Breast epithelium (tissue), 4 donors: Measurements from ENCODE around the gene SH3GL2. TPM values are rescaled to one million over a fixed set of nuclear protein-coding genes. Genes with fewer than 3 reads are reported as not detected.

Source experiments
- DNase-seq, 2 donors: peaks; one replicate each; pipeline ENCODE4 v3.0.0-alpha.2; 2019; ENCODE audit warnings: low spot score in 2 of 2
- H3K27ac ChIP-seq, 2 donors: fragments of 200-600 bp; sonication (generic) in 1 of 2; one replicate each; pipeline ENCODE4 v1.5.1; 2016 to 2019; ENCODE audit warnings: mild to moderate bottlenecking in 1 of 2
- H3K27me3 ChIP-seq, 2 donors: fragments of 200-600 bp; sonication (generic) in 1 of 2; one replicate each; pipeline versions ENCODE4 v1.5.1 to v1.6.0; 2017 to 2019; ENCODE audit warnings: control low read depth in 1 of 2, mild to moderate bottlenecking in 1 of 2
- H3K36me3 ChIP-seq: fragments of 200-600 bp; one replicate; pipeline ENCODE4 v1.5.1; 2019
- H3K4me1 ChIP-seq, 2 donors: fragments of 200-600 bp; sonication (generic); one replicate each; pipeline ENCODE4 v1.5.1; 2016 to 2019; ENCODE audit warnings: control low read depth in 1 of 2
- H3K4me3 ChIP-seq, 3 donors: fragments of 200-600 bp; sonication (generic); 1 replicate in 2 of 3; 2 replicates in 1 of 3; pipeline ENCODE4 v1.5.1; 2016 to 2019; ENCODE audit warnings: mild to moderate bottlenecking in 3 of 3, moderate library complexity in 2 of 3
- H3K9me3 ChIP-seq, 2 donors: fragments of 200-600 bp; sonication (generic) in 1 of 2; one replicate each; pipeline ENCODE4 v1.5.1; 2016 to 2019; ENCODE audit warnings: control low read depth in 1 of 2
- POLR2A ChIP-seq: fragments of 450-650 bp; IDR thresholded peaks from one replicate; pipeline ENCODE4 v1.6.1; 2016; ENCODE audit warnings: antibody characterized with exemption, mild to moderate bottlenecking, moderate library complexity
- POLR2AphosphoS5 ChIP-seq, 3 donors: sonication (generic); formaldehyde crosslinking; IDR thresholded peaks; one replicate each; pipeline ENCODE4 v1.6.1; 2017; ENCODE audit warnings: antibody characterized with exemption in 3 of 3
- intact Hi-C: fragments of 100-400 bp; cut with DNase I; formaldehyde crosslinking; loops from one replicate; pipeline ENCODE4 v1.15.1; 2023; ENCODE audit warnings: low total_unique reads
- total RNA-seq, 3 donors: library from RNA; depleted of rRNA; stranded (reverse); fragments of >200 nt; gene quantifications; one replicate each; pipeline ENCODE4 v1.1.0, GENCODE V29; 2016
- TF ChIP-seq, protein P1 (sequence below), 3 donors: fragments of 450-650 bp; IDR thresholded peaks; one replicate each; pipeline ENCODE4 v1.5.1; 2016 to 2017; ENCODE audit warnings: antibody characterized with exemption in 3 of 3, mild to moderate bottlenecking in 3 of 3, moderate library complexity in 3 of 3

The SH3GL2 gene
- total RNA-seq, 3 donors from 2014 or later: under 0.01 to 0.16 TPM; not detected in 1

DNA sequence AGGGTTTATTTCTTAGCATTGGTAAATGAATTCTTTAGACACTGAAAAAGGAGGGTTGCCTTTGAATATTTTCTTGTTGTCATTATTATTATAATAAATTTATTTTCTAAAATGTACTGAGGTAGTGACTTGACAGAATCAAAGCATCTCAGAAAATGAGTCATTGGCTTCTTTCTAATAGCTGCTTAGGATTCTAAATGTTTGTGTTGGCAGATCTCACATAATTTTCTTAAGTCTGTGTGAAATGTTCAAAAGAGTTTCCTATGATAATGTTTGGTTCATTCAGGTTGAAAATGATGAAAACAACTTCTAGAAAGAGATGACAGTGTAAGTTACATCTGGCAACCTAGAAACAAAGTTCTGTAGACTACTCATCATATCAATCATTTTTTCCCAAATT is 69.7 kb downstream of the SH3GL2 start:
- no peak overlapping the region for H3K4me3 ChIP-seq
- DNase-seq: no peak
- no peaks in the 10 kb centered on the region for H3K4me1 ChIP-seq
- no peak overlapping the region for H3K27ac ChIP-seq
- TF ChIP-seq POLR2A (no peak), POLR2AphosphoS5 (IDR thresholded peaks at IDR 0.05) (no peak)
- TF ChIP-seq, protein P1, sequence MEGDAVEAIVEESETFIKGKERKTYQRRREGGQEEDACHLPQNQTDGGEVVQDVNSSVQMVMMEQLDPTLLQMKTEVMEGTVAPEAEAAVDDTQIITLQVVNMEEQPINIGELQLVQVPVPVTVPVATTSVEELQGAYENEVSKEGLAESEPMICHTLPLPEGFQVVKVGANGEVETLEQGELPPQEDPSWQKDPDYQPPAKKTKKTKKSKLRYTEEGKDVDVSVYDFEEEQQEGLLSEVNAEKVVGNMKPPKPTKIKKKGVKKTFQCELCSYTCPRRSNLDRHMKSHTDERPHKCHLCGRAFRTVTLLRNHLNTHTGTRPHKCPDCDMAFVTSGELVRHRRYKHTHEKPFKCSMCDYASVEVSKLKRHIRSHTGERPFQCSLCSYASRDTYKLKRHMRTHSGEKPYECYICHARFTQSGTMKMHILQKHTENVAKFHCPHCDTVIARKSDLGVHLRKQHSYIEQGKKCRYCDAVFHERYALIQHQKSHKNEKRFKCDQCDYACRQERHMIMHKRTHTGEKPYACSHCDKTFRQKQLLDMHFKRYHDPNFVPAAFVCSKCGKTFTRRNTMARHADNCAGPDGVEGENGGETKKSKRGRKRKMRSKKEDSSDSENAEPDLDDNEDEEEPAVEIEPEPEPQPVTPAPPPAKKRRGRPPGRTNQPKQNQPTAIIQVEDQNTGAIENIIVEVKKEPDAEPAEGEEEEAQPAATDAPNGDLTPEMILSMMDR (IDR thresholded peaks at IDR 0.05): no peak
- H3K9me3 ChIP-seq: peaks cover 0 to 10% of the 10 kb centered on the region in 2 donors
- no peaks in the 10 kb centered on the region for H3K36me3 ChIP-seq
- no peaks in the 10 kb centered on the region for H3K27me3 ChIP-seq
- intact Hi-C loops: no loop called here

DNA sequence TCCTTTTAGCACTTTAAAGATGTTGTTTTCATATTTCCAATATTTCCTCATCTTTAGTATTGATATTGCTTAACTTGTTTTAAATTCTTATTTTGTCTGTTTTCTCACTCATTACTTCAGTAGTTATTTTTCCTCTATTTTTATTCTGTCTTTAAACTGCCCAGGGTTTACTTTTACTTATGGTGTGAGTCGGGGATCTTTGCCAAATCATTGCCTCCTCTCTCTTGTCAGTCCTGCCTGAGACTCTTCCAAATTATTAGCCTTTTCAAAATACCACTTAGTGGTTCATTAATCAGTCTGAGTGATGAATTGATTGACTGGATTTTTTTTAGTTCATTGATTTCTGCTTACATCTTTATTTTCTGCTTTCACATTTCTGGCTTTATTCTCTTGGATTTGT is 72.9 kb downstream of the SH3GL2 start:
- intact Hi-C loops: no loop called here
- no peak for DNase-seq
- no peaks in the 10 kb centered on the region for H3K27me3 ChIP-seq
- no peak overlapping the region for H3K27ac ChIP-seq
- H3K9me3 ChIP-seq: no peaks in the 10 kb centered on the region
- H3K4me3 ChIP-seq: no peak overlapping the region
- no peaks in the 10 kb centered on the region for H3K36me3 ChIP-seq
- H3K4me1 ChIP-seq: no peaks in the 10 kb centered on the region
- TF ChIP-seq, protein P1 (IDR thresholded peaks at IDR 0.05): no peak
- TF ChIP-seq POLR2A (no peak), POLR2AphosphoS5 (IDR thresholded peaks at IDR 0.05) (no peak)

DNA sequence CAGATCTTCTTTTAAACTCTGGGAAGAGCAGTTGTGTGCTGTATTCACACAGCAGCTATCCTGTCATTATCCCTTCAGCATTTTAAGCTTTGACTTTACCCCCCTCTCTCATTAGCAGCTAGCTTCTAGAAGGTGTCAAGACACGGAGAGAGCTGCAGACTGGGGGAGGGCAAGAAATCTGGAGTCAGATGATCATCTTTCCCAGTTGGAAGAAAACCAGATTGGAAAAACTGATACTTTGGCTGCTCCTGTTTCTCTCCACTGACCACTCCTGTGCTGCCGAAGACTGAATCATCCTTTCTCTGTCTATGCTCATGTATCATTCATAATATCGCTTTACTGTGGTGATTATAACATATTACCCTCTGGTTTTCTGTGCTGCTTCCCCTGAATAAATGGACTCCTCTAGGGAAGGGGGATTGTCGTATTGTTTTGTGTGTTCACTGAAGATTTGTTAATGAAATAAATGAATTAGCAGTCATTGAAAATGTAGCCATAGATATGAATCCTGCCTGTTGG is 75.1 kb downstream of the SH3GL2 start:
- H3K4me1 ChIP-seq: no peaks in the 10 kb centered on the region
- no peaks in the 10 kb centered on the region for H3K27me3 ChIP-seq
- H3K36me3 ChIP-seq: no peaks in the 10 kb centered on the region
- intact Hi-C loops: no loop called here
- no peak for TF ChIP-seq POLR2AphosphoS5 (IDR thresholded peaks at IDR 0.05)
- TF ChIP-seq POLR2A: no peak
- TF ChIP-seq, protein P1 (IDR thresholded peaks at IDR 0.05): no peak
- no peak overlapping the region for H3K27ac ChIP-seq
- H3K4me3 ChIP-seq: no peak overlapping the region
- DNase-seq: no peak
- H3K9me3 ChIP-seq: no peaks in the 10 kb centered on the region

DNA sequence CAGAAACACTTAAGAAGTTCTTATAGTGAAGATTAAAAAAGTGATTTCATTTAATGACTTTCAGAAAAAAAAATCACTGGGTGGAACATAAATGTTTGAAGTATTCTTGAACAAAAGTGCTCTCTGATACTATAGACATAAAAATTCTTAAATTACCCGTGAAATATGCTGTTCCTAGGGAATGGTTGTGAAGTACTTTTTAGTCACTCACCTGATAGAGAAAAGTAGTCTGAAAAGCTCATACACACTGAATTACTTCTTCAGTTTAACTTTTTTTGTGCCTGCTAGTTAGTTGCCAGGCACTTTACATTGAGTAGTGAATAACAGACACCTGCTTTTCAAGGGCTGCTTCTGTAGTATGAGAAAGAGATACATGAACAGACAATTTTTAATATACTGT is 78.0 kb downstream of the SH3GL2 start:
- intact Hi-C loops: no loop called here
- Histone ChIP-seq H3K27ac (no peak overlapping the region), H3K9me3 (no peaks in the 10 kb centered on the region), H3K4me1 (no peaks in the 10 kb centered on the region), H3K27me3 (no peaks in the 10 kb centered on the region), H3K36me3 (no peaks in the 10 kb centered on the region), H3K4me3 (no peak overlapping the region)
- DNase-seq: no peak
- TF ChIP-seq POLR2AphosphoS5 (IDR thresholded peaks at IDR 0.05) (no peak), POLR2A (no peak)
- TF ChIP-seq, protein P1 (IDR thresholded peaks at IDR 0.05): no peak

DNA sequence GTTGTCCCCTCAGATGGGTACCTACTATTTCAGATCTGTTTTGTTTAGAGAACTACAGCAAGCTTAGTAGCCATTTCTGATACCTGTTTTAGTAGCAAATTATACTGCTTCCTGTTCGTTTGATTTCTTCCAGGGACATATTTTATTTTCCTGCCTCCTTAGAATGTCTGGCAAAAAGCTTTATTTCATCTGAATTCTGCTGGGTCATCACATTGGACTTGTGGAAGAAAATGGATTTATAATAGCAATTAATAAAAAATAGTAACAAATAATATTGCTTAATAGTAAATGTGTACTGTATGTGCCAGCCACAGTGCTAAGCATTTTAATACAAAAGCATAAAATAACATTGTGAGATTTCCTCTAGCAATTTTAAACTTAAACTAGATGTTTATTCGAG is 79.4 kb downstream of the SH3GL2 start:
- TF ChIP-seq, protein P1 (IDR thresholded peaks at IDR 0.05): no peak
- TF ChIP-seq POLR2A (no peak), POLR2AphosphoS5 (IDR thresholded peaks at IDR 0.05) (no peak)
- intact Hi-C loops: no loop called here
- no peak overlapping the region for H3K27ac ChIP-seq
- no peak overlapping the region for H3K4me3 ChIP-seq
- no peak for DNase-seq
- H3K4me1 ChIP-seq: no peaks in the 10 kb centered on the region
- H3K9me3 ChIP-seq: no peaks in the 10 kb centered on the region
- no peaks in the 10 kb centered on the region for H3K27me3 ChIP-seq
- H3K36me3 ChIP-seq: no peaks in the 10 kb centered on the region
